Activated naive CD8-positive, alpha-beta T cell treated with anti-CD3 and anti-CD28 coated beads, Interleukin-2, amount 10 ng/mL, durations not matched to agents 7 days and 5 days (primary cell): ENCODE results near the gene CXXC5. TPM values are rescaled to one million over a fixed set of nuclear protein-coding genes. Genes with fewer than 3 reads are reported as not detected.
A peak's percentile ranks its signal among the peaks of the same experiment; 100 is the strongest.

Experiments
- ATAC-seq: fragments of 150-1000 bp; cut with Tn5 transposase; one replicate; pipeline ENCODE4 v1.10.0; 2021; ENCODE audit warnings: low read depth, moderate library complexity
- POLR2A ChIA-PET: fragments of 350-600 bp; sonication (Branson Sonifier 250); formaldehyde crosslinking; loops from one replicate; lab custom pipeline; 2021; ENCODE audit warnings: antibody characterized with exemption; lab: Charles Lee
- DNase-seq: peaks from one replicate; pipeline ENCODE4 v3.0.0; 2021
- H3K27ac Mint-ChIP-seq: one replicate; pipeline ENCODE4 v1.8.0; 2022; ENCODE audit warnings: mild to moderate bottlenecking, mixed read lengths
- H3K27me3 Mint-ChIP-seq: one replicate; pipeline ENCODE4 v1.8.0; 2022; ENCODE audit warnings: mild to moderate bottlenecking, moderate library complexity, mixed read lengths
- H3K36me3 Mint-ChIP-seq: one replicate; pipeline ENCODE4 v1.8.0; 2021; ENCODE audit warnings: mild to moderate bottlenecking, mixed read lengths
- H3K4me1 Mint-ChIP-seq: one replicate; pipeline ENCODE4 v1.8.0; 2021; ENCODE audit warnings: mixed read lengths
- H3K4me3 Mint-ChIP-seq: one replicate; pipeline ENCODE4 v1.8.0; 2022; ENCODE audit warnings: mild to moderate bottlenecking, moderate library complexity, mixed read lengths
- H3K9me3 Mint-ChIP-seq: one replicate; pipeline ENCODE4 v1.8.0; 2021; ENCODE audit warnings: mixed read lengths
- total RNA-seq, 2 experiments: library from RNA; stranded (reverse); gene quantifications; one replicate each; pipeline ENCODE4 v1.2.3, GENCODE V29; 2021

CXXC5 gene
- total RNA-seq, 2 experiments from 2014 or later, result 3.5 to 4.6 TPM

DNA sequence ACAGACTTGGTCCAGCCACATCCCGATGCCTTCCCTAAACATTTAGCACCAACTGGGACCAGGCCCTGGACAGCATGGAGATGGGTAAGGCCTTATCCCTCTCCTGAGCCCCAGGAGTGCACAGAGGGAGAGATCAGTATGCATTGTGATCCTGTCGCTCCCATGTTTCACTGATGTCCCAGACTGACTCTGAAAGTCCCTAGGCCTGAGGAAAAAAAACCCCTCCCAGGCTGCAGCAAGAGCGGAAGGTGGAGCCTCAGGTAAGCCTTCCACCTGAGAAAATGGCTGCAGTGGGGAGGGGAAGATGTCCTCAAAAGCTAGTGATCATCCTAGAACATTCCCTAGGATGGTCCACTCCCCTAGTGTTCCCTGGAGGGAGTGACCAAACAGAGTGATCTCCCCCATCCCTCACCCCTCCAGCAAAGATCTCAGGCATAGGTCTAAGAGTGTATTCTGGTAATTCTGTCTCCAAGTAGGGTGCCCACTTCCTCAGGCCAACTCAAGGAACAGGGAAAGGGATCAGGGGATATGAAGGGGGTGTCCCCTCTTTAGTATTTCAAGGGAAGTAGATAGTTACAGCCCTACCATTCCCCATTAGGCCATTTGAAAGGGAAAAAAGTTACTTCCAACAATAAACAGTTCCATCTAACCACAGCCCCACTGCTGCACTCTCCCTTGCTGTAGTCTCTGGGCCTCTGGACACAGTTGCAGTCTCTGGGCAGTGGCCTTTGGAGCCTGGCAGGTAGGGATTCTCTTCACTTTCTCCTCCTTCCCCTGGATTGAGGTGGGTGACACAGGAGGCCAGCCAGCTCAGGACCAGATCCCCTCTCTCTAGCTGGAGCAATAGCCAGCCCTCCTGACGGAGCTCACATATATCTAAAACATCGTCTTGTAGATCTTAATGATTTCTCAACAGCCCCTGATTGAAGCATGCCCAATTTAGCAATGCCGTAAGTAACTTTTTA, 6.8 kb upstream of the CXXC5 start:
- ATAC-seq (no peak), DNase-seq (no peak)
- peaks cover 5% of the 10 kb centered on the region for H3K36me3 Mint-ChIP-seq
- POLR2A ChIA-PET, result no interaction called here
- no peaks in the 10 kb centered on the region for H3K9me3 Mint-ChIP-seq
- H3K27me3 Mint-ChIP-seq, result peaks cover 10% of the 10 kb centered on the region
- no peak overlapping the region for H3K4me3 Mint-ChIP-seq
- H3K4me1 Mint-ChIP-seq, result peaks cover 18% of the 10 kb centered on the region
- no peak overlapping the region for H3K27ac Mint-ChIP-seq

DNA sequence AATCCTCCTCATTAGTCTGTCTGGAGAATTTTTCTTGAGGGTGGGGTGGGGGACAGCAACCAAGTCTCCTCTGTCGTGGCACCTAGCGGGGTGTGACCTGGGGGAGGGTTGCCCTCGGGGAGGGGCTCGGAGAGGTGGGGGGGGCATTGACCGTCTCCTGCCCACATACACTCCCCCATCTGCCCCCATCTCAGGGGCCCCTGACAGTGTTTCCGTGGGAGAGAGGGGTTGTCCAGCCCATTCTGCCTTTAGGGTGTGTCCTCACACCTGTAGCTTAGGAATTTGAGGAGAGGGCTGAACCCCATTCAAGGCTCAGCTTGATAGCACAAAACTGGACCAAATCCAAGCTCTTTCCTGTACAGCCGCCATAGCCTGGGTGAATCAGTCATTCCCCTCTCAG, 5.9 kb upstream of the CXXC5 start:
- Mint-ChIP-seq H3K27me3 (peaks cover 18% of the 10 kb centered on the region), H3K36me3 (no peaks in the 10 kb centered on the region), H3K27ac (no peak overlapping the region), H3K9me3 (no peaks in the 10 kb centered on the region), H3K4me3 (no peak overlapping the region), H3K4me1 (peaks cover 15% of the 10 kb centered on the region)
- POLR2A ChIA-PET, result no interaction called here
- ATAC-seq (no peak), DNase-seq (no peak)

DNA sequence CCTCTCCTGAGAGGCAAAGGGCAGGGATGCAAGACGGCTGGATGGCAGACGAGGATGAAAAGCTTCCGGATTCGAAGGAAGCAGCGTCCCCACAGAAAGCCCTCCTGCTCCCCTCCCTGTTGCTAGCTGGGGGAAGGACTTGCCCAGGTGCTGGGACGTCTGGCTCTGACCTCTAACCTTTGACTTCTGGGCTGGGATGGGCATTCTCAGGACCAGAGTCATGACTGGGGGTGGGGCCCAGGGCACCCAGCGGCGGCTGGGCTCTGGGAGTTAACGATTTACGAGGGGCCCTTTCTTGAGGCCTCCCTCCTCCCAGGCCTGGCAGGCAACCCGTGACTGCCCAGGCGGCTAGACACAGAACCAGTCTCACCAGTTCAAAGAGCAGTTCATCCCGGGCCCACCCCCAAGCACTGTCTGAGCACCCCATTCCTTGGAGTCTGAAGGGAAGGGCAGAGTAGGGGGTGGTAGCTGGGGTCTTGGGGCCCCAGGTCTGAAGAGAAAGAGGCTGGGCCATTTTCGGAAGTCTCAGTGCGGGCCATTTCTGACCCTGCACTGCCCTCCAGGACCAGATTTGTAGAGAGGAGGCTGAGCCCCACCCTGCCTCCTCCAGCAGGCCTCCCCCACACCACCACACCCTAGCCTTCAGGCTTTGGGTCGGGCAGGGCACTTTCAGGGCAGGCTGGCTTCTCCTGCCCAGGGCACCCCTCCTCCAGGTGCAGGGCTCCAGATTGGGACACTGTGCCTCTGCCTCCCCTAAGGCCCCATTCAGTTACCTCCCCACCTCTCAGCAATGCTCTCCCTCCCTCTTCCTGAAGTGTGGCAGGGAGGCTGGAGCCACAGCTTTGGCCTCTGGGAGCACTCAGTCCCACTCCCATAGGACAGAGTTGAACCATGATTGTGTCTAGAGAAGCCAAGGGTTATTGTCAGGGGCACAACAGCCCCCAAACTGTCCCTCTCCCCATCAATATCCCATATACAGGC, 5.0 kb upstream of the CXXC5 start:
- peaks cover 19% of the 10 kb centered on the region for H3K4me1 Mint-ChIP-seq
- H3K36me3 Mint-ChIP-seq, result no peaks in the 10 kb centered on the region
- no peaks in the 10 kb centered on the region for H3K9me3 Mint-ChIP-seq
- no peak overlapping the region for H3K27ac Mint-ChIP-seq
- ATAC-seq (no peak), DNase-seq (no peak)
- POLR2A ChIA-PET, result no interaction called here
- H3K27me3 Mint-ChIP-seq, result peaks cover 25% of the 10 kb centered on the region
- H3K4me3 Mint-ChIP-seq, result no peak overlapping the region

DNA sequence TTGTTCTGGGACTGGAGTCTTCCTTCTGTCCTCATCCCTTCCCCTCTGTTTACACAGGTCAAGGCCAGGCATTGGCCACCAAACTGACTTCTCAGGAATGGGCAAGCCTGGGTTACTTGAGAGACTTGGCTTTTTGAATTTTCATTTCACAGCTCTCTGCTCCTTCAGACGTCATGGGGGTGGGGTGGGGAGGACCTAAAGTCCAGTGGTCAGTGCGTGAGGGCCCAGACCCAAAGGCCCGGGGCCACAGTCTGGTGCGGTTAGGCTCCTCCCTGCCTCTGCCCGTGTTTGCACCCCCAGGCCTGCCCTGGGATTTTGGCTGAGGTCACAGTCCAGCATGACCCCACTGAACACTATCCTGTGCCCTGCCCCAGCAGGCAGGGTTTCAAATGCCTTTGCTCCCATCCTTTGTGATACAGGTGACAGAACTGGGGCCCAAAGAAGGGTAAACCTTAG, 4.1 kb upstream of the CXXC5 start:
- no peak for DNase-seq
- Mint-ChIP-seq H3K9me3 (no peaks in the 10 kb centered on the region), H3K27me3 (peaks cover 27% of the 10 kb centered on the region), H3K36me3 (no peaks in the 10 kb centered on the region), H3K27ac (no peak overlapping the region), H3K4me1 (peaks cover 13% of the 10 kb centered on the region), H3K4me3 (no peak overlapping the region)
- ATAC-seq, result no peak
- POLR2A ChIA-PET, result no interaction called here

DNA sequence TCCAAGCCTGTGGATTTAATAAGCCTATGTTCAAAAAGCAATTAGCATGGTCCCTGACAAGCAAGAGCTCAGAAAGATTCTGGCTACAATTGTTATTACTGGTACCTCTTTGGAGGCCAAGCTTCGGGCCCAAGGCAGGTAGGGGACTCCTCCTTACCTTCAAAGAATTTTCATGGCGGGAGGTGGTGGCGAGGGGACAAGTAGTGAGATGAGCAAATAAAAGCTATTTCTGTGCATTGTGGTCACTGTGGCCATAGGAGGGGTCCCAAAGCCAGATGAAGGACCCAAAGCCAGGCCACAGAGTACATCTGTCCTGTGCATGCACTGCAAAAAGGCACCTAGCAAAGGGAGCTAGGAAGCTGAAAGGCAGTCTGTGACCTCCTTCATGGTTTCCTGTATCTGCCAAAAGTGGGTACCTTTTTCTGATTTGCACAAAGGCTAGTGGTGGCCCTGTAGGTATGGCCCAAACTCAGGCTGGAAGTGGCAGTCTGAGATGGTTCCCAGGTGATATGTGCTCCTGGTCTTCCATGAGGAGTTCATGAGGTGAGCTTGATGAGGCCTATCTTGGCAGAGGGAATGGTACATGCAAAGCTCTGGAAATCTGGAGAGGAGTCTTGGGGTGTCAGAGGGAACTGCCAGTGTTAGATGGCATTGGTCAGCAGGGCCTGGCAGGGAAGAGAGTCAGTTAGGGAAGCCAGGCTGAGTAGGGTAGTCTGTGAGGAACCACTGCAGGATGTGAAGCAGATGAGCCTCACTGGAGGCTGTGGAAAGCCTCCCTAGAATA, 3.3 kb upstream of the CXXC5 start:
- no peaks in the 10 kb centered on the region for H3K36me3 Mint-ChIP-seq
- H3K4me3 Mint-ChIP-seq, result no peak overlapping the region
- no peaks in the 10 kb centered on the region for H3K9me3 Mint-ChIP-seq
- POLR2A ChIA-PET, result interaction anchor here (0.6 kb wide), 1 partner anchor 58 kb away, joined by 3 read pairs; no protein-coding TSS in a partner anchor
- H3K4me1 Mint-ChIP-seq, result peaks cover 16% of the 10 kb centered on the region
- ATAC-seq (no peak), DNase-seq (no peak)
- H3K27ac Mint-ChIP-seq, result no peak overlapping the region
- peaks cover 34% of the 10 kb centered on the region for H3K27me3 Mint-ChIP-seq

DNA sequence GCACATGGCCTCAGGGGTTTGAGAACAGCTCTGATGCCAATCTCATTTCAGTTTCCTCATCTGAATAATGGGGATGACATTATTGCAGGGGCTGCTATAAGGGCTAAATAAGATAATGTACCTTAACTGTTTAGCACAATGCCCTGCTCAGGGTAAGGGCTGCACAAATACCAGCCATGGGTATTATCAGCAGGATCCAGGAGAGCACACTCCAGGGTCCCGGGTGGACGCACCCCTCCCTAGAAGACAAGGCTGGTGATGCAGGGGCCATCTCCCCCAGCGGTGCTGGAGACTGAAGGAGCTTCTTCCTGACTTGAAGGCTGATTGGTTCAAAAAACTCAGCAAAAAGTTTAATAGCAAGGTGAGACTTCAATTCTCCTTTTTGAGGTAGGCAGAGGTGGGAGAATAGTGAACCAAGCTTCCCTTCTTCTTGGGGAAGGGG, 2.7 kb upstream of the CXXC5 start:
- H3K4me3 Mint-ChIP-seq, result no peak overlapping the region
- H3K9me3 Mint-ChIP-seq, result no peaks in the 10 kb centered on the region
- peaks cover 16% of the 10 kb centered on the region for H3K4me1 Mint-ChIP-seq
- H3K27ac Mint-ChIP-seq, result no peak overlapping the region
- H3K27me3 Mint-ChIP-seq, result peaks cover 40% of the 10 kb centered on the region
- H3K36me3 Mint-ChIP-seq, result no peaks in the 10 kb centered on the region
- DNase-seq, result no peak
- ATAC-seq, result no peak
- POLR2A ChIA-PET, result interaction anchor here (0.6 kb wide), 1 partner anchor 58 kb away, joined by 3 read pairs; no protein-coding TSS in a partner anchor

DNA sequence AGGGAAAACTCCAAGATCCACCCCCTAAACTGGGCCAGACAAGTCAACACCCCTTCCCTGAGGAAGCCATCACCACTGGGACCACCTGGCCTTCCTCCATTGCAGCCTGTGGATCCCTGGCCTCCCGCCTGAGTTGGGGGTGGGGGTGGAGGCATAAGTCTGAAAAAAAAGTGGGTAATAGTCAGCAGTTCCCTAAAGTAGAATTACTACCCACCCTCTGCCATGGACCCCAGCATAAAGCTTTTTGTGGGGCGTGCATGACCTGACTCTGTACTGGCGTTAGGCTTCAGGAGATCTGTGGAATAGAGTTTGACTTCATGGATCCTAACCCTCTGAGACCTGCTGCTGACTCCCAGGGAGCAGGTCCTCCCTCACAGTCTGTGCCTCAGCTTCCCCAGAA, 2.0 kb upstream of the CXXC5 start:
- POLR2A ChIA-PET, result interaction anchor here (1.2 kb wide), 1 partner anchor 24 kb away, joined by 3 read pairs; no protein-coding TSS in a partner anchor
- Mint-ChIP-seq H3K4me3 (no peak overlapping the region), H3K4me1 (peaks cover 16% of the 10 kb centered on the region), H3K27ac (no peak overlapping the region), H3K36me3 (no peaks in the 10 kb centered on the region), H3K27me3 (peaks cover 47% of the 10 kb centered on the region), H3K9me3 (no peaks in the 10 kb centered on the region)
- DNase-seq, result no peak
- ATAC-seq, result no peak

DNA sequence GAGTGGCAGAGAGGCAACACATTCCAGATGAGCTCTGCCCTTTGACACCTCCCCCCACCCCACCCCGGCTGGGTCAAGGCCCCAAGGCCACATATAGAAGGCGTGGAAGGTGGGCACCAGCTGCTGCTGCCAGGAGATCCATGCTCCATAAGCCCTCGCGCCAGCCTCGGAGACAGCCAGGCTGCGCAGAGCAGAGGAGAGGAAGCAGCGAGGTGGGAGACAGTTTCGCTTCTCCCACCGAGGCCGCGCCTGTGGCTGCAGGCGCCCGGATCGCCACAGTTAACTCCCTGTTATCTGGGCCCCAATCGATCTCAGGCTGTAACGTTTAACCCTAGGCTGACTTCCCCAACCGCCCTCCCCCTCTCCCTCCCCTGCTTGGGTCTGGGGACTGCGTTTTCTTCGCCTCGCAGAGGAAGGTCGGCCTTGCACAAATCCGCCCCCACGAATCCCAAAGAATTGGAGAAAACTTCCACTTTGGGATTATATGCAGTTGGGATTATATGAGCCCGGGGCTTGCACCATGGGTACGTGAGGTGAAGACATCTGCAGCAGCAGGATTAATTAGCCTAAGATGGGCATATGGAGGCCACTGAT, 1.1 kb upstream of the CXXC5 start:
- Mint-ChIP-seq H3K9me3 (no peaks in the 10 kb centered on the region), H3K36me3 (no peaks in the 10 kb centered on the region), H3K27me3 (peaks cover 54% of the 10 kb centered on the region), H3K4me3 (no peak overlapping the region), H3K27ac (no peak overlapping the region), H3K4me1 (peaks cover 20% of the 10 kb centered on the region)
- DNase-seq (peak; percentile 27), ATAC-seq (no peak)
- POLR2A ChIA-PET, result interaction anchor here (1.2 to 1.8 kb wide), 5 partner anchors 9 to 23 kb away, joined by 3 to 14 read pairs (median 6); no protein-coding TSS in a partner anchor

DNA sequence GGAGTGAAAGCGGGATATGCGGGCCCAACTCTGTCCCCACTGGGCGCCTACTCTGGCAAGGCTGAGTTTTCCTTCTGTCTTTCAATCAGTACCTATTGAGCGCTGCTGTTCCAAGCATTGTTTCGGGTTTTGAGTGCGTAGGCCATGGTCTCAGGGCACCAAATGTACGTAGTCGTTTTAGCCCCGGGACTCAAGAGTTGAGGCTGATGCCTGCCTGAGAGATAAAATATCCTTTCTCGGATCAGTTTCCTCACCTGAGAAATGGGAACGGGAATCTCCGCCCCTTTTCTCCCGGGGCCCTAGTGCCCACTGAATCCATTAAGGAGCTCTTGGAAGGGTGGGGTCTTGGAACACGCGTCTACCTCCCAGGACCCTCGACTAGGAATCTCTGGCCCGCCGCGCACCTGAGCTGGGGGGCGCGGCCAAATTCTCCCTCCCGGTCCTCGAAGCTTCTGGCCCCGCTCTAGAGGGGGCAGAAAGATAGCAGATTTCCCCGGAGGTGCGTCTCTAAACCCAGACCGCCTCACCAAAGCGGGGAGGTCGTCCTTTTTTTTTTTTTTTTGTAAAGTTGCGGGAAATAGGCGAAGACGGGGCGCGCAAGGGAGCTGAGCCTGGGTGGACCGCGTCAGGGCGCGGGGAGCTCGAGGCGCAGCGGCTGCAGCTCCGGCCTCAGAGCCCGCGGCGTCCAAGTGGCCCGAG, 494 bp upstream of the CXXC5 start:
- DNase-seq (peak; percentile 27), ATAC-seq (peak; percentile 6)
- H3K4me3 Mint-ChIP-seq, result peak overlapping the region; percentile 60
- H3K27me3 Mint-ChIP-seq, result peaks cover 61% of the 10 kb centered on the region
- POLR2A ChIA-PET, result interaction anchor here (0.8 to 1.8 kb wide), 8 partner anchors 9 to 165 kb away, joined by 4 to 14 read pairs (median 5); partner anchors contain the start of genes STING1 and UBE2D2
- H3K36me3 Mint-ChIP-seq, result no peaks in the 10 kb centered on the region
- peaks cover 26% of the 10 kb centered on the region for H3K4me1 Mint-ChIP-seq
- H3K27ac Mint-ChIP-seq, result no peak overlapping the region
- no peaks in the 10 kb centered on the region for H3K9me3 Mint-ChIP-seq

DNA sequence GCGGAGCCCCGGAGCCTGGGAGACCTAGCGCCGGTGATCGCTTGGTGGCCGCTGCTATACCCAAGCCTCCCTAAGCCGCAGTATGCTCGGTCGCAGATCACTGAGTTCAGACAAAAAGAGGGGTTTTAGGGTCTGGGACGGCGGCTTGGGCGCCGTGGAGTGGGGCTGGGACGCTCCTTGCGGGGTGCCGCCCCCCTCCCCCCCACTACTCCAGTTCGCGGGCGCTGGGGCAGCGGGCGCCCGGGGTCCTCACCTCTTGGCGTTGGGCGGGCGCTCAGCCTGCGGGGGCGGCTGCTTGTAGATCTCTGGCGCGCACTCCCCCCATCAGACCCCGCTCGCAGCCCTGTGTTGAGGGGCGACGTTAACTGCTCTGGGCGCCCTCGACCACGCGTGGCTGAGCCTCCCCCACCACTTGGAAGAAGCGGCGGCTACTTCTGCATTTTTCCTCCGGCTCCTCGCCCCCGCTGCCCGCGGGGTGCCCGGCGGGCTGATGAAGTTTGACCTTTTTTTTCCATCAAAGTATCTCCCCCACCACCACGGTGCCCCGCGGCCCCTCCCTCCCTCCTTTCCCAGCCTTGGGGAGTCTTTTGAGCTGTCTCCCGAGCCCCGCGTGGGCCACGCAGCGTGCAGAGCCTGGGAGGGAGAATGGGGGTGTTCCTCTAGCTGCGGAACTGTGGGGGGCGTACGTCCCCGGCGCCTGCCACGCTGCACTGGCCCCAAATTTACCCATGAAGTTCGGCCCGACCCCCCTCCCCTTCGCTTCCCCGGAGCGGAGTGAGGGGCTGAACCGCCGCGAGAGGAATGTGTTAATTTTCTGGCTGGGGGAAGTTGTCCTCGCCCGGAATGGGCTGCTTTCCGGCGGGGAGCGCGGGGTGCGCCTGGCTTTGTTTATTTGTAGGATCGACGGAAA, 1.2 kb downstream of the CXXC5 start:
- H3K27ac Mint-ChIP-seq, result no peak overlapping the region
- no peaks in the 10 kb centered on the region for H3K36me3 Mint-ChIP-seq
- POLR2A ChIA-PET, result interaction anchor here (1.8 kb wide), 1 partner anchor 11 kb away, joined by 8 read pairs; no protein-coding TSS in a partner anchor
- peaks cover 38% of the 10 kb centered on the region for H3K4me1 Mint-ChIP-seq
- ATAC-seq (no peak), DNase-seq (peak; percentile 55)
- no peaks in the 10 kb centered on the region for H3K9me3 Mint-ChIP-seq
- H3K4me3 Mint-ChIP-seq, result peak overlapping the region; percentile 80
- H3K27me3 Mint-ChIP-seq, result peaks cover 72% of the 10 kb centered on the region
